Esophagus muscularis mucosa (tissue), 4 donors: ENCODE measurements around the gene FGF14. TPM values are rescaled to one million over a fixed set of nuclear protein-coding genes. Genes with fewer than 3 reads are reported as not detected.

ENCODE experiments used
- DNase-seq: peaks from one replicate; pipeline ENCODE4 v3.0.0-alpha.2; 2017; ENCODE audit errors: extremely low spot score
- H3K27ac ChIP-seq, 4 donors: fragments of 200-600 bp; sonication (generic); replicated peaks in 1 of 4; 1 replicate in 3 of 4; 2 replicates in 1 of 4; pipeline ENCODE4 v1.5.1; 2016 to 2019; ENCODE audit warnings: mild to moderate bottlenecking in 1 of 4
- H3K27me3 ChIP-seq, 4 donors: fragments of 200-600 bp; sonication (generic); one replicate each; pipeline versions ENCODE4 v1.5.1 to v1.6.0; 2016 to 2019
- H3K36me3 ChIP-seq, 4 donors: fragments of 200-600 bp; sonication (generic); one replicate each; pipeline ENCODE4 v1.5.1; 2016 to 2019
- H3K4me1 ChIP-seq, 4 donors: fragments of 200-600 bp; sonication (generic); one replicate each; pipeline ENCODE4 v1.5.1; 2016 to 2019
- H3K4me3 ChIP-seq, 4 donors: fragments of 200-600 bp; sonication (generic); 1 replicate in 2 of 4; 2 replicates in 2 of 4; pipeline ENCODE4 v1.5.1; 2016 to 2019; ENCODE audit warnings: mild to moderate bottlenecking in 4 of 4, moderate library complexity in 1 of 4
- H3K9me3 ChIP-seq, 4 donors: fragments of 200-600 bp; sonication (generic); 1 replicate in 3 of 4; 2 replicates in 1 of 4; pipeline ENCODE4 v1.5.1; 2016 to 2019
- EP300 ChIP-seq: sonication (generic); formaldehyde crosslinking; IDR thresholded peaks from one replicate; pipeline ENCODE4 v1.6.1; 2017; ENCODE audit warnings: antibody characterized with exemption
- POLR2A ChIP-seq: fragments of 450-650 bp; IDR thresholded peaks from one replicate; pipeline ENCODE4 v1.6.1; 2017; ENCODE audit warnings: antibody characterized with exemption, moderate library complexity, mild to moderate bottlenecking, low read depth
- POLR2AphosphoS5 ChIP-seq, 2 donors: sonication (generic); formaldehyde crosslinking; IDR thresholded peaks; one replicate each; pipeline ENCODE4 v1.6.1; 2017; ENCODE audit warnings: antibody characterized with exemption in 2 of 2
- WGBS: methylation state at CpG from one replicate; pipeline ENCODE4 v1.1.5; 2018; 5-methylcytosine and 5-hydroxymethylcytosine counted together
- intact Hi-C: fragments of 100-400 bp; cut with DNase I; formaldehyde crosslinking; loops from one replicate; pipeline ENCODE4 v1.15.1; 2023
- total RNA-seq, 4 donors: library from RNA; depleted of rRNA; stranded (reverse); fragments of >200 nt; gene quantifications; one replicate each; pipeline versions ENCODE4 v1.1.0 to v1.2.1, GENCODE V29; 2016
- TF ChIP-seq, protein P1 (sequence below), 3 experiments: fragments of 200-600 bp in 2 of 3; fragments of 450-650 bp in 1 of 3; sonication (generic) in 2 of 3; IDR thresholded peaks; one replicate each; pipeline ENCODE4 v1.5.1; 2017 to 2019; ENCODE audit warnings: antibody characterized with exemption in 3 of 3, mild to moderate bottlenecking in 2 of 3, moderate library complexity in 1 of 3

The FGF14 gene
- total RNA-seq, 4 donors from 2014 or later: 0.33 to 2.1 (median 0.87) TPM

DNA sequence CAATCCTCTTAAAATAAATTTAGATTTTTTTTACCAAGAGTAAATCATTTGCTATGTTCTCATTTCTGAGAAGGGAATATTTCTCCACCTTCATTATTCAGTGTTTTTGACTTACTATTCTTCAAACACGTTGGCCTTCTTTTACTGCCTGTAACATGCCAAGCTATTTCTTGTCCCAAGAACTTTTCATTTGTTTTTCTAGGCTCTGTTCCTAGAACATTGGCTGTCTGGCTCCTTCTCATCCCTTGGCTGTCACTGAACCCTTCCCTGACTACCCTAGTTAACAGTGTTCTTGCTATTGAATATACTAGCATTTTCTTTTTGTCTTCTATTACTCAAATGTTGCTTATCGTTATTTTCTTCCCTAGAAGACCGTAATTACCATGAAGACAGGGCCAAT, 701.2 kb downstream of the FGF14 start:
- H3K27ac ChIP-seq: peak overlapping the region; percentile 64 to 83 (median 78)
- DNase-seq: no peak
- no peaks in the 10 kb centered on the region for H3K9me3 ChIP-seq
- H3K36me3 ChIP-seq: no peaks in the 10 kb centered on the region
- peak in 1 of 2 donors; percentile 55 for TF ChIP-seq POLR2AphosphoS5 (IDR thresholded peaks at IDR 0.05)
- no peak for TF ChIP-seq EP300
- no peak for TF ChIP-seq POLR2A
- H3K4me3 ChIP-seq: no peak overlapping the region
- H3K27me3 ChIP-seq: no peaks in the 10 kb centered on the region
- peaks cover 0 to 35% (median 20%) of the 10 kb centered on the region in 4 donors for H3K4me1 ChIP-seq
- WGBS: 48% methylated on average over 3 of the region's 3 CpGs
- intact Hi-C loops: no loop called here

DNA sequence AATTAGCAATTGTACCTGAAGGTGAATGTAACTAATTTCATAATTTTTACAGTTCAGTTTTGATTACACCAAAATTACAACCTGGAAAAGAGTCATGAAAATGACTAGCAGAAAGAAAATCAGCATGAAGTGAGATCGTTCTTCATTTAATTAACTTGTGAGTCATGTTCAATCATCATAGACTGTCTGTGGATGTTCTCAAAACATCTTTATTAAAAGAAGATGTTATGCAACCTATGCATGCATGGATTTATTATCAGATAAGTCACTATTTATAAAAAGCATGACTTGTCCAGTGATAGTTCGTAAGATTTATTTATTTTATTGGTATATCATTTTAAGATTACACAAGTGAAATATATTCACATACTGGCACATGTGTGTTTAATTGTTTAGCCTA, 703.4 kb downstream of the FGF14 start:
- Histone ChIP-seq H3K36me3 (no peaks in the 10 kb centered on the region), H3K27me3 (no peaks in the 10 kb centered on the region), H3K4me3 (no peak overlapping the region), H3K9me3 (no peaks in the 10 kb centered on the region), H3K4me1 (peaks cover 0 to 35% (median 20%) of the 10 kb centered on the region in 4 donors), H3K27ac (peak overlapping the region in 2 of 4 donors; percentile 79 to 83)
- WGBS: 42% methylated on average over 2 of the region's 2 CpGs
- DNase-seq: no peak
- intact Hi-C loops: loop anchor here (10.0 kb wide), 1 partner anchor 174 kb away; no protein-coding TSS in a partner anchor
- TF ChIP-seq, protein P1, sequence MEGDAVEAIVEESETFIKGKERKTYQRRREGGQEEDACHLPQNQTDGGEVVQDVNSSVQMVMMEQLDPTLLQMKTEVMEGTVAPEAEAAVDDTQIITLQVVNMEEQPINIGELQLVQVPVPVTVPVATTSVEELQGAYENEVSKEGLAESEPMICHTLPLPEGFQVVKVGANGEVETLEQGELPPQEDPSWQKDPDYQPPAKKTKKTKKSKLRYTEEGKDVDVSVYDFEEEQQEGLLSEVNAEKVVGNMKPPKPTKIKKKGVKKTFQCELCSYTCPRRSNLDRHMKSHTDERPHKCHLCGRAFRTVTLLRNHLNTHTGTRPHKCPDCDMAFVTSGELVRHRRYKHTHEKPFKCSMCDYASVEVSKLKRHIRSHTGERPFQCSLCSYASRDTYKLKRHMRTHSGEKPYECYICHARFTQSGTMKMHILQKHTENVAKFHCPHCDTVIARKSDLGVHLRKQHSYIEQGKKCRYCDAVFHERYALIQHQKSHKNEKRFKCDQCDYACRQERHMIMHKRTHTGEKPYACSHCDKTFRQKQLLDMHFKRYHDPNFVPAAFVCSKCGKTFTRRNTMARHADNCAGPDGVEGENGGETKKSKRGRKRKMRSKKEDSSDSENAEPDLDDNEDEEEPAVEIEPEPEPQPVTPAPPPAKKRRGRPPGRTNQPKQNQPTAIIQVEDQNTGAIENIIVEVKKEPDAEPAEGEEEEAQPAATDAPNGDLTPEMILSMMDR (IDR thresholded peaks at IDR 0.05): no peak
- no peak for TF ChIP-seq EP300
- no peak for TF ChIP-seq POLR2A
- no peak for TF ChIP-seq POLR2AphosphoS5 (IDR thresholded peaks at IDR 0.05)

DNA sequence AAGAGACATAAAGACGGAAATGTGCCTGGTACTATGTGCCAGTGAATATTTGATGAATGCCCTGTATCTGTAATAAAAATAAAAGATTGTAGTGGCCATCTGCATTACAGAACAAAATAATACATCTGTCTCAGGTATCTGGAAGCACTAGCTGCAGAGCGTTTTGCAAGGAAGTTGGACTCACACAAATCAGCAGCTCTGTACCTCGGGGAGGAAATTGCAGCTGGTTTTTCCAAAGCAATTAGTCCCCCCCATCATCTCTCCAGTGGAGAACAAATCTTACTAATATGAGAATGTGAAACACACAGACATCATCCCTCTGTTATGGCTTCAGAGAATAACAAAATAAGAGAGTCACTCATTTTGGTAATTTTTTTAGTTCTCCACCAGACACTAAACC, 704.1 kb downstream of the FGF14 start:
- Histone ChIP-seq H3K9me3 (no peaks in the 10 kb centered on the region), H3K4me3 (no peak overlapping the region), H3K4me1 (peaks cover 0 to 35% (median 20%) of the 10 kb centered on the region in 4 donors), H3K27me3 (no peaks in the 10 kb centered on the region), H3K36me3 (no peaks in the 10 kb centered on the region), H3K27ac (no peak overlapping the region)
- intact Hi-C loops: loop anchor here (10.0 kb wide), 1 partner anchor 173 kb away; no protein-coding TSS in a partner anchor
- 60% methylated on average over 3 of the region's 3 CpGs for WGBS
- DNase-seq: no peak
- TF ChIP-seq, protein P1 (IDR thresholded peaks at IDR 0.05): no peak
- TF ChIP-seq EP300 (no peak), POLR2A (no peak), POLR2AphosphoS5 (IDR thresholded peaks at IDR 0.05) (no peak)

DNA sequence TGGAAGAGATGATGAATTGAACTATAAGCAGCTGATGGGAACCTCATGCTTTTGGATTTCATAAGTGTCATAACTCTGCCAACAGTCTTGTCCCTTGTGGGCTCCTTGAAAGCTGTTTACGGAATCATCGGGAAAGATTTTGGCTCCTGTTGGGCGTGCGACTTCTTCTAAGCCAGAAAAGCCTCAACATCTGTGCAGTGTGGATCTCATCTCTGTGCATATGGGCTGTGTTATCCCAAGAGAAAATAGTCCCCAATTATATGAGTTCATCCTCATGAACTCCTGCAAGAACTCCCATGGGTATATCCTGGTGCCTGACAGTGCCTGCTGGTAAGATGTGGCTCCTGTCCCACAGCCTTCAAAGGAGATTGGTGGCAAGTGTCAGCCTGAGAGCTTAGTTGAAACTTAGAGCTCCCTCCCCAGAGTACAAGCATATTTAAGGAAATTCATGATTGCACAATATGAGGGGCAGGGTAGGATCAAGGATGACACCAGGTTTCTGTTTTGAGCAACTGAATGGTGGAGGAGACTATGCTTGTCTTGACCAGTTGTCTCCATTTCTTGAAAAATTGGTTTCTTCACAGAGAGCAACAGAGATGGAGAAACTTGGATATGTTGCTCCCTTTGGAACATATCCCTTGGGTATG, 705.9 kb downstream of the FGF14 start:
- H3K9me3 ChIP-seq: no peaks in the 10 kb centered on the region
- TF ChIP-seq, protein P1 (IDR thresholded peaks at IDR 0.05): no peak
- TF ChIP-seq POLR2AphosphoS5 (IDR thresholded peaks at IDR 0.05) (no peak), POLR2A (no peak), EP300 (no peak)
- H3K4me3 ChIP-seq: no peak overlapping the region
- intact Hi-C loops: loop anchor here (10.0 kb wide), 1 partner anchor 171 kb away; no protein-coding TSS in a partner anchor
- no peak overlapping the region for H3K27ac ChIP-seq
- 81% methylated on average over 4 of the region's 4 CpGs for WGBS
- peaks cover 0 to 27% (median 16%) of the 10 kb centered on the region in 4 donors for H3K4me1 ChIP-seq
- no peaks in the 10 kb centered on the region for H3K27me3 ChIP-seq
- DNase-seq: no peak
- H3K36me3 ChIP-seq: no peaks in the 10 kb centered on the region

DNA sequence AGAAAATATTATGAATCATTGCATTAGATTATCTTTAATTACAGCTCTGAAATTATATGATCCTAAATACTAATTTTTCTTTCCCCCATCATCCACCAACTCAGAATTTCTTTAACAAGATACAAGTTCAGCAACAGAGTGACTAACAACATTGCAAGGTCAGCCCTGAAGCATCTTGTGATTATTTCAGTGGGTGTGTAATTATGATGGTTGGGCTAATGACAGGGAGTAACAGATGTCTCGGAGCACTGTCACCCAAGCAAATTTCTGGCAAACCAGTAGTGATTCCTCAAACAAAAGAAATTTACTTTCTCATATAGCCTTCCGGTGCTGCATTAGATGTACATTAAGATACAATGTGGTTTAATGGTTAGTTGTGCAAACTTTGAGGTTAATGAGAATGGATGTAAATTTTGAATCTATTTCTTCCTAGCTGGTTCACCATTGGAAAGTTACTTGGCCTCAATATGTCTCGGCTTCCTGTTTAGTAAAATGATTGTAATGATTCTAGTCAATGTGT, 710.4 kb downstream of the FGF14 start:
- DNase-seq: no peak
- H3K36me3 ChIP-seq: no peaks in the 10 kb centered on the region
- no peaks in the 10 kb centered on the region for H3K4me1 ChIP-seq
- WGBS: 81% methylated on average over 3 of the region's 3 CpGs
- intact Hi-C loops: loop anchor here (10.0 kb wide), 1 partner anchor 167 kb away; no protein-coding TSS in a partner anchor
- H3K9me3 ChIP-seq: no peaks in the 10 kb centered on the region
- no peaks in the 10 kb centered on the region for H3K27me3 ChIP-seq
- H3K4me3 ChIP-seq: no peak overlapping the region
- TF ChIP-seq POLR2A (no peak), EP300 (no peak), POLR2AphosphoS5 (IDR thresholded peaks at IDR 0.05) (no peak)
- TF ChIP-seq, protein P1 (IDR thresholded peaks at IDR 0.05): no peak
- H3K27ac ChIP-seq: no peak overlapping the region
